H9 (cell line): ENCODE results near the gene OOSP1. TPM values are rescaled to one million over a fixed set of nuclear protein-coding genes. Genes with fewer than 3 reads are reported as not detected.

Source experiments
- DNase-seq: peaks from one replicate; pipeline ENCODE4 v3.0.0-alpha.2; 2017
- H2AFZ ChIP-seq: one replicate; pipeline ENCODE4 v1.6.1; 2013; ENCODE audit warnings: mild to moderate bottlenecking, low read length, control low read depth, moderate library complexity
- H2AK5ac ChIP-seq: 2 replicates; pipeline ENCODE4 v1.6.1; 2013; ENCODE audit warnings: low read length, control low read depth, mixed read lengths; ENCODE audit not compliant: insufficient read length
- H2BK120ac ChIP-seq: one replicate; pipeline ENCODE4 v1.6.1; 2013; ENCODE audit warnings: low read depth, mild to moderate bottlenecking, low read length, control low read depth, inconsistent platforms; ENCODE audit not compliant: poor library complexity, severe bottlenecking
- H2BK12ac ChIP-seq: 2 replicates; pipeline ENCODE4 v1.6.1; 2013; ENCODE audit warnings: low read length, control low read depth, mixed read lengths, low read depth; ENCODE audit not compliant: insufficient read length
- H2BK15ac ChIP-seq: 2 replicates; pipeline ENCODE4 v1.6.1; 2013; ENCODE audit warnings: low read depth, low read length, control low read depth
- H2BK20ac ChIP-seq: one replicate; pipeline ENCODE4 v1.6.1; 2013; ENCODE audit warnings: low read depth, mild to moderate bottlenecking, low read length, control low read depth, inconsistent platforms; ENCODE audit not compliant: poor library complexity, severe bottlenecking
- H2BK5ac ChIP-seq: 2 replicates; pipeline ENCODE4 v1.6.1; 2013; ENCODE audit warnings: low read length, control low read depth, mixed read lengths; ENCODE audit not compliant: insufficient read length
- H3K14ac ChIP-seq: 2 replicates; pipeline ENCODE4 v1.6.1; 2013; ENCODE audit warnings: low read length, control low read depth; ENCODE audit not compliant: insufficient read depth
- H3K18ac ChIP-seq: 2 replicates; pipeline ENCODE4 v1.6.1; 2013; ENCODE audit warnings: low read depth, mild to moderate bottlenecking, mixed read lengths, low read length, control low read depth; ENCODE audit not compliant: insufficient read length
- H3K23ac ChIP-seq: 2 replicates; pipeline ENCODE4 v1.6.1; 2013; ENCODE audit warnings: low read length, control low read depth, mixed read lengths, low read depth; ENCODE audit not compliant: insufficient read length
- H3K23me2 ChIP-seq: 2 replicates; pipeline ENCODE4 v1.6.1; 2013; ENCODE audit warnings: low read depth, mild to moderate bottlenecking, mixed read lengths, low read length, control low read depth; ENCODE audit not compliant: insufficient read length, poor library complexity, severe bottlenecking
- H3K27ac ChIP-seq: 2 replicates; pipeline ENCODE4 v1.5.1; 2013; ENCODE audit warnings: low read length, control low read depth, mixed read lengths, low read depth; ENCODE audit not compliant: insufficient read length
- H3K27me3 ChIP-seq: 2 replicates; pipeline ENCODE4 v1.6.1; 2013; ENCODE audit warnings: low read length, control low read depth, inconsistent platforms; ENCODE audit not compliant: insufficient read depth
- H3K4ac ChIP-seq: 2 replicates; pipeline ENCODE4 v1.6.1; 2013; ENCODE audit warnings: low read depth, mild to moderate bottlenecking, control low read depth, inconsistent platforms, low read length, moderate library complexity
- H3K4me1 ChIP-seq: 2 replicates; pipeline ENCODE4 v1.6.1; 2013; ENCODE audit warnings: low read length, control low read depth, inconsistent platforms; ENCODE audit not compliant: insufficient read depth
- H3K4me2 ChIP-seq: 2 replicates; pipeline ENCODE4 v1.6.1; 2013; ENCODE audit warnings: low read length, control low read depth, mixed read lengths; ENCODE audit not compliant: insufficient read length, insufficient read depth
- H3K56ac ChIP-seq: 2 replicates; pipeline ENCODE4 v1.6.1; 2013; ENCODE audit warnings: low read depth, mild to moderate bottlenecking, mixed read lengths, low read length, control low read depth; ENCODE audit not compliant: insufficient read length
- H3K79me1 ChIP-seq: 2 replicates; pipeline ENCODE4 v1.6.1; 2013; ENCODE audit warnings: low read depth, mild to moderate bottlenecking, moderate library complexity, low read length, control low read depth, inconsistent platforms; ENCODE audit not compliant: insufficient read depth, poor library complexity, severe bottlenecking
- H3K79me2 ChIP-seq: 2 replicates; pipeline ENCODE4 v1.6.1; 2013; ENCODE audit warnings: low read length, control low read depth, inconsistent platforms; ENCODE audit not compliant: insufficient read depth
- H3K9ac ChIP-seq: 2 replicates; pipeline ENCODE4 v1.6.1; 2013; ENCODE audit warnings: low read length, control low read depth, mixed read lengths; ENCODE audit not compliant: insufficient read length; ENCODE audit errors: extremely low read depth
- H3K9me3 ChIP-seq: one replicate; pipeline ENCODE4 v1.6.1; 2013; ENCODE audit warnings: low read depth, low read length, inconsistent platforms; ENCODE audit not compliant: control insufficient read depth
- H3T11ph ChIP-seq: one replicate; pipeline ENCODE4 v1.6.1; 2013; ENCODE audit warnings: mild to moderate bottlenecking, low read length, control low read depth, inconsistent platforms
- H4K20me1 ChIP-seq: one replicate; pipeline ENCODE4 v1.6.1; 2013; ENCODE audit not compliant: control insufficient read depth, insufficient read length, insufficient read depth
- H4K5ac ChIP-seq: 2 replicates; pipeline ENCODE4 v1.6.1; 2013; ENCODE audit warnings: low read depth, mild to moderate bottlenecking, mixed read lengths, low read length, control low read depth; ENCODE audit not compliant: insufficient read length
- H4K8ac ChIP-seq: replicated peaks from 2 replicates; pipeline ENCODE4 v1.6.1; 2013; ENCODE audit warnings: low read length, control low read depth, mixed read lengths, low read depth; ENCODE audit not compliant: insufficient read length
- H4K91ac ChIP-seq: 2 replicates; pipeline ENCODE4 v1.6.1; 2013; ENCODE audit warnings: low read depth, mild to moderate bottlenecking, moderate library complexity, mixed read lengths, low read length, control low read depth; ENCODE audit not compliant: insufficient read length
- H3K27ac Mint-ChIP-seq, 3 experiments: 2 replicates in 2 of 3; 3 replicates in 1 of 3; pipeline ENCODE4 v1.8.0; 2020 to 2021; ENCODE audit warnings: mixed read lengths in 3 of 3, mild to moderate bottlenecking in 1 of 3, moderate library complexity in 1 of 3
- H3K27me3 Mint-ChIP-seq: 2 replicates; pipeline ENCODE4 v1.8.0; 2021; ENCODE audit warnings: low read depth, mild to moderate bottlenecking, moderate library complexity, mixed read lengths
- H3K36me3 Mint-ChIP-seq, 3 experiments: 2 replicates in 2 of 3; 3 replicates in 1 of 3; pipeline ENCODE4 v1.8.0; 2020 to 2021; ENCODE audit warnings: low read depth in 3 of 3, mixed read lengths in 3 of 3; ENCODE audit not compliant: insufficient read depth in 1 of 3
- H3K4me1 Mint-ChIP-seq, 2 experiments: 2 replicates each; pipeline ENCODE4 v1.8.0; 2020; ENCODE audit warnings: mixed read lengths in 2 of 2
- H3K4me3 Mint-ChIP-seq, 2 experiments: 2 replicates in 1 of 2; 3 replicates in 1 of 2; pipeline ENCODE4 v1.8.0; 2020 to 2021; ENCODE audit warnings: mild to moderate bottlenecking in 2 of 2, mixed read lengths in 2 of 2, moderate library complexity in 1 of 2
- H3K9me3 Mint-ChIP-seq, 2 experiments: 2 replicates in 1 of 2; 3 replicates in 1 of 2; pipeline ENCODE4 v1.8.0; 2020; ENCODE audit warnings: mild to moderate bottlenecking in 2 of 2, mixed read lengths in 2 of 2, moderate library complexity in 1 of 2
- WGBS: extraction: QIAGEN DNeasy Blood & Tissue Kit; methylation state at CpG from one replicate; pipeline ENCODE4 v1.1.7; 2013; ENCODE audit warnings: missing lambda C conversion rate, low lambda C conversion rate, mixed read lengths; ENCODE audit not compliant: insufficient read length; ENCODE audit errors: extremely low coverage; 5-methylcytosine and 5-hydroxymethylcytosine counted together
- total RNA-seq: library from RNA; stranded (reverse); gene quantifications from 2 replicates; pipeline ENCODE4 v1.2.1, GENCODE V29; 2021
- TF ChIP-seq, protein P1 (sequence below): fragments of 200-600 bp; sonication (generic); conservative IDR thresholded peaks from 3 replicates; pipeline ENCODE4 v1.8.0; 2021; ENCODE audit warnings: antibody characterized with exemption, mild to moderate bottlenecking

OOSP1 gene
- total RNA-seq, 1 experiment from 2014 or later: not detected

DNA sequence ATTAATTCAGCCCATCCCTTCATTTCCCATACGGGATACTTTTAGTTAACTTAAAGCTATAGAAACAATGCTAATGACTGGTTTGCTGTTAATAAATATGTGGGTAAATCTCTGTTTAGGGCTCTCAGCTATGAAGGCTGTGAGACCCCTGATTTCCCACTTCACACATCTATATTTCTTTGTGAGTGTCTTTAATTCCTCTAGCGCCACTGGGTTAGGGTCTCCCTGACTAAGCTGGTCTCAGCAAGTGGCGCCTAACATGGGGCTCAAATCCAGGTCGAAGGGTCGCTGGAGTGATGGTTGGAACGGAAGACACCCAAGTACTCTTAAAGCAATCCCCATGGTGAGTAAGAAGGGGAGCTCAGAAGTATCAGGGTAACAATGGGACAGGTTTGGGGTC, 14.4 kb upstream of the OOSP1 start:
- Histone ChIP-seq H4K91ac (no peak overlapping the region), H3K56ac (no peak overlapping the region), H3K4me1 (no peaks in the 10 kb centered on the region), H3K9me3 (peaks cover 31% of the 10 kb centered on the region), H4K5ac (no peak overlapping the region), H2BK120ac (no peak overlapping the region), H3T11ph (no peak overlapping the region), H4K20me1 (no peaks in the 10 kb centered on the region), H3K4me2 (no peak overlapping the region), H3K9ac (no peak overlapping the region), H2AK5ac (no peak overlapping the region), H3K23ac (no peak overlapping the region), H3K14ac (no peak overlapping the region), H2BK15ac (no peak overlapping the region), H2AFZ (no peak overlapping the region), H3K4ac (no peak overlapping the region), H2BK20ac (no peak overlapping the region), H3K18ac (no peak overlapping the region), H3K23me2 (no peaks in the 10 kb centered on the region), H3K79me2 (no peaks in the 10 kb centered on the region), H2BK5ac (no peak overlapping the region), H3K27ac (no peak overlapping the region), H4K8ac (no peak overlapping the region), H3K79me1 (no peaks in the 10 kb centered on the region), H3K27me3 (no peaks in the 10 kb centered on the region), H2BK12ac (no peak overlapping the region)
- no CpG with 5 or more reads among the region's 6 CpGs for WGBS
- H3K27me3 Mint-ChIP-seq: peaks cover 2% of the 10 kb centered on the region
- H3K4me3 Mint-ChIP-seq: no peak overlapping the region; a peak in 1 of 5 replicates
- TF ChIP-seq, protein P1, sequence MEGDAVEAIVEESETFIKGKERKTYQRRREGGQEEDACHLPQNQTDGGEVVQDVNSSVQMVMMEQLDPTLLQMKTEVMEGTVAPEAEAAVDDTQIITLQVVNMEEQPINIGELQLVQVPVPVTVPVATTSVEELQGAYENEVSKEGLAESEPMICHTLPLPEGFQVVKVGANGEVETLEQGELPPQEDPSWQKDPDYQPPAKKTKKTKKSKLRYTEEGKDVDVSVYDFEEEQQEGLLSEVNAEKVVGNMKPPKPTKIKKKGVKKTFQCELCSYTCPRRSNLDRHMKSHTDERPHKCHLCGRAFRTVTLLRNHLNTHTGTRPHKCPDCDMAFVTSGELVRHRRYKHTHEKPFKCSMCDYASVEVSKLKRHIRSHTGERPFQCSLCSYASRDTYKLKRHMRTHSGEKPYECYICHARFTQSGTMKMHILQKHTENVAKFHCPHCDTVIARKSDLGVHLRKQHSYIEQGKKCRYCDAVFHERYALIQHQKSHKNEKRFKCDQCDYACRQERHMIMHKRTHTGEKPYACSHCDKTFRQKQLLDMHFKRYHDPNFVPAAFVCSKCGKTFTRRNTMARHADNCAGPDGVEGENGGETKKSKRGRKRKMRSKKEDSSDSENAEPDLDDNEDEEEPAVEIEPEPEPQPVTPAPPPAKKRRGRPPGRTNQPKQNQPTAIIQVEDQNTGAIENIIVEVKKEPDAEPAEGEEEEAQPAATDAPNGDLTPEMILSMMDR: no peak
- H3K27ac Mint-ChIP-seq: no peak overlapping the region
- peaks cover 59 to 60% of the 10 kb centered on the region in 2 experiments for H3K9me3 Mint-ChIP-seq
- no peaks in the 10 kb centered on the region for H3K4me1 Mint-ChIP-seq
- H3K36me3 Mint-ChIP-seq: peaks cover 19 to 49% (median 42%) of the 10 kb centered on the region in 3 experiments
- no peak for DNase-seq
